Fibroblast of lung (primary cell): ENCODE data around the gene SOCS2.

ENCODE experiments used
- EZH2 ChIP-seq: IDR thresholded peaks from 2 replicates; pipeline ENCODE4 v1.5.1; 2012; ENCODE audit warnings: low read length, control low read depth, mild to moderate bottlenecking; ENCODE audit errors: missing control alignments
- TF ChIP-seq, protein P1 (sequence below), 2 donors: IDR thresholded peaks in 1 of 2; conservative IDR thresholded peaks in 1 of 2; 1 replicate in 1 of 2; 2 replicates in 1 of 2; pipeline ENCODE4 v1.5.1; 2011 to 2012; ENCODE audit warnings: low read length in 2 of 2, control low read depth in 1 of 2, inconsistent platforms in 1 of 2, low read depth in 1 of 2, mild to moderate bottlenecking in 1 of 2

DNA sequence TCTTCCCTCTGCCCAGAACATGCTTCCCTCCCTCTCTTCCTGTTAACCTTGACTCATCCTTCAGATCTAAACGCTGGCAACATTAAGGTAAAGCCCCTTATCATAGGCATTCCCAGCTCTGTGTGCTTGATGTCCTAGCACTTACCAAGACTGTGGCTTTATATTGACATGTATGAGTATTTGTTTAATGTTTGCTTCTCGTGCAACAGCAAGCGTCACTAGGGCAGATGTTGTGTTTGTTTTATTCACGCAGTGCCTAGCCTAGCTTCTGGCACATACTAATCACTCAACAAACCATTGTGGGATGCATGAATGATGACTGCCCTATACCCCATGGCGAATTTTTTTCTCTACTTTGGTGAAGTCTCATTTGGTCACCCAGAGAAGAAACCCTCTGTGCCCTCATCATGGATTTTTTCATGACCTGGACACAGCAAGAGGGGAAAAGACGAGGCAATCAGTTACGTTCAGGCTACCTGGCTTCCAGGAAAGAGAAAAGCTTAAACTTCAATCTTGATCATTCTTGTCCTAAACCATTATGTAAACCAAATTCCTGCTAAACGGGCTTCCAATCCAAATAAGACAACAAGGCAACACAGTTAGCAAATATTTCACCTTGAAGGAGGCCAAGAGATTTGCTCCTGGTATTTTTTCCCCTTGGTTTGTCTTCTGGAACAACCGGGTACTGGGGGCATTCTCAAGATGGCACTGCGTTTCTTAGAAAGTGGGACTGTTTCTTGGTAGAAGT is 47.9 kb upstream of the SOCS2 start:
- TF ChIP-seq, protein P1, sequence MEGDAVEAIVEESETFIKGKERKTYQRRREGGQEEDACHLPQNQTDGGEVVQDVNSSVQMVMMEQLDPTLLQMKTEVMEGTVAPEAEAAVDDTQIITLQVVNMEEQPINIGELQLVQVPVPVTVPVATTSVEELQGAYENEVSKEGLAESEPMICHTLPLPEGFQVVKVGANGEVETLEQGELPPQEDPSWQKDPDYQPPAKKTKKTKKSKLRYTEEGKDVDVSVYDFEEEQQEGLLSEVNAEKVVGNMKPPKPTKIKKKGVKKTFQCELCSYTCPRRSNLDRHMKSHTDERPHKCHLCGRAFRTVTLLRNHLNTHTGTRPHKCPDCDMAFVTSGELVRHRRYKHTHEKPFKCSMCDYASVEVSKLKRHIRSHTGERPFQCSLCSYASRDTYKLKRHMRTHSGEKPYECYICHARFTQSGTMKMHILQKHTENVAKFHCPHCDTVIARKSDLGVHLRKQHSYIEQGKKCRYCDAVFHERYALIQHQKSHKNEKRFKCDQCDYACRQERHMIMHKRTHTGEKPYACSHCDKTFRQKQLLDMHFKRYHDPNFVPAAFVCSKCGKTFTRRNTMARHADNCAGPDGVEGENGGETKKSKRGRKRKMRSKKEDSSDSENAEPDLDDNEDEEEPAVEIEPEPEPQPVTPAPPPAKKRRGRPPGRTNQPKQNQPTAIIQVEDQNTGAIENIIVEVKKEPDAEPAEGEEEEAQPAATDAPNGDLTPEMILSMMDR (conservative IDR thresholded peaks at IDR 0.05 in 1 of 2, IDR thresholded peaks at IDR 0.05 in 1 of 2; ENCODE audit: low read depth in 1 of 2, low read length in 2 of 2) = no peak
- no peak for TF ChIP-seq EZH2
